Natural killer cell treated with Interleukin-12 subunit alpha and Interleukin-12 subunit beta and Interleukin-15 and Interleukin-18, amount 100 ng/mL, for 72 hours (primary cell): ENCODE results near the gene PATL1. TPM values are rescaled to one million over a fixed set of nuclear protein-coding genes. Genes with fewer than 3 reads are reported as not detected.

Source experiments
- total RNA-seq, 2 donors: library from RNA; stranded (reverse); gene quantifications; one replicate each; pipeline ENCODE4 v1.2.3, GENCODE V29; 2022

PATL1 gene
- total RNA-seq, 2 donors from 2014 or later: 50.5 to 62.9 TPM

Other genes starting within 250 kb of the PATL1 start
- gene OR5A2, start 242.6 kb downstream of the PATL1 start, total RNA-seq: not detected
- not detected for gene OR5A1, start 232.6 kb downstream of the PATL1 start, total RNA-seq
- not detected for gene OR4D6, start 212.1 kb downstream of the PATL1 start, total RNA-seq
- gene OR4D10, start 195.7 kb downstream of the PATL1 start, total RNA-seq: not detected
- gene OR4D11, start 165.5 kb downstream of the PATL1 start, total RNA-seq: not detected
- gene OR4D9, start 157.5 kb downstream of the PATL1 start, total RNA-seq: not detected
- gene OSBP, start 53.3 kb downstream of the PATL1 start, total RNA-seq: 10 to 100 TPM; 40.5 to 45.2 TPM
- not detected for gene OR10V1, start 44.8 kb upstream of the PATL1 start, total RNA-seq
- gene STX3, start 86.3 kb upstream of the PATL1 start, total RNA-seq: 10 to 100 TPM; 26.8 to 28.5 TPM
- gene MRPL16, start 141.7 kb upstream of the PATL1 start, total RNA-seq: 10 to 100 TPM; 58.7 to 75.5 TPM
- not detected for gene CBLIF, start 176.5 kb upstream of the PATL1 start, total RNA-seq
- not detected for gene TCN1, start 197.4 kb upstream of the PATL1 start, total RNA-seq
- not detected for gene OOSP3, start 209.7 kb upstream of the PATL1 start, total RNA-seq